Measurements from ENCODE around the gene ADGRL3.

ADGRL3 gene

DNA sequence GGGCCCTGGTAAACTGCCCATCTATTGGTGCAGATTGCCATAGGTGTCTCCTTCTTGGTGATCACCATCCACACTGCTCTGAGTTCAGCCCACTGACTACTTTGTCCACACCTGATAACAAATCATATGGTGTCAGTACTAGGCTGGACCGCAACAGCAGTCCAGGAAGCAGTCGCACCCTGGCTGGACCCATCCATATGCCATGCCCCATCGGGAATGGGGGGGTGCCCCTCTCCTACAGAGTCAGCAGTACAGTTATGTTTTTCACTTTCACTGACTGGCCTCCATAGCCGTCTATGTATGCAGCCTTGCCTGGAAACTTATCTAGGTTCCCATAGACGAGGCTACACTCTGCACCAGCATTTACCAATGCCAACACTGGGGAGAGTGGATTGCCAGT is 226.1 kb downstream of the ADGRL3 start:
- DNase-seq (ENCODE audit: low read depth in 2 of 2) = no peak

GRCh38 chr4:61427099-61427817 is 227.1 kb downstream of the ADGRL3 start:
- no peak for DNase-seq (ENCODE audit: low read depth in 2 of 2)

- no peak for DNase-seq (ENCODE audit: low read depth in 2 of 2)
Observed at GRCh38 chr4:61427818-61428495, 227.8 kb downstream of the ADGRL3 start.

DNA sequence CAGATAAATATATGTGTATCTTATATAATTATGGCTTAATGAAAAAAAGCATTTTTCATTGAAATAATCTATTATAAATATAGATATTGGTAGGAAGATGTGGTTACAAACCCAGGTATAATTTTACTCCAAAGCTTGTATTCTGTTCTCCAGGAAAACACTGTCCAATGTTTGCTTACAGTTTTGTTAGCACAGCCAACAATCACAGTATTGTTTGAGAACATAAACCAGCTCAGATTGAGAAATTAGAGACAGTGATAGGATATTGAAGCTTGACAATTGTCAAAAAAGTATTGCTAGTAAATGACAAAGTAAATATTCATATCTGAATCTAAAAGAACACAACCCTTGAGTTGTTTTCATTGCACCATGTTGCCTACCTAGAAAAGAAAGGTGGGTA is 228.8 kb downstream of the ADGRL3 start:
- no peak for DNase-seq (ENCODE audit: low read depth in 2 of 2)

- DNase-seq (ENCODE audit: low read depth in 2 of 2) = no peak
Observed at GRCh38 chr4:61431131-61431530, 231.0 kb downstream of the ADGRL3 start.

DNA sequence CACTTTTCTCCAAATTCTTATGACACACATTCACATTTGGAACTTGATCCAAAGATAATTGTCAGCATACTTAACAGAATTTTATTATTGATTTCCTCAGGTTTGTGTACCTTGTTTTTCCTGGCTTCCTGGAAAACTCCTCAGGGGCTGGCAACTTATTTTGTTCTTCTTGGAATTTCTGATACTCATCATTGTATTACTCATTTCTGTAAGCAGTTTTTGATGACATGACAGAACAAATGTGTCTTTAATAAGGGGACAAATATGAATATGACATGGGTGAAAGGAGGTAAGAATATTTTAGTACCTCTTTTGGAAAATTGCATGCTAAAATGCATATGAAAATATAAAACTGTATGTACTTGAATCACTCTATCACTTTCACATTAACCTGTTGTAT is 237.8 kb downstream of the ADGRL3 start:
- no peak for DNase-seq (ENCODE audit: low read depth in 2 of 2)

- DNase-seq (ENCODE audit: low read depth in 2 of 2) = no peak
Observed at GRCh38 chr4:61440321-61440720, 240.2 kb downstream of the ADGRL3 start.

DNA sequence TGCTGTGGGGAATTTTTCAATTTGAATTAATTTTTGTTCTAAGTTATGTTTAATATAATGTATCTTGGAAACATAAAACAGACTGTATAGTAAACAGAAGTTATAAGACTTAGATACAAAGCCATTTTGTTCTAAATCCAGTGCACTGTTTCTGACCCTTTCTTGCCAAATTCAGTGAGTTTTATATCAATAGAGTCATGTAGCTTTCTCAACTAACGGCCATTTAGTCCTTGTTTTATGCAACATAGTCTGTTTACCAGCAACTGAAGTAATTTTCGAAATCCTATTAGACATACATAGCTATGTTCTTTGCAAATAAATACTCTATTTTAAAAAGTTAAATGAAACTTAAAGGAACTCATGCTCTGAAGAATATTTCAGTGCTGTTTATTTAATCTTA is 242.8 kb downstream of the ADGRL3 start:
- DNase-seq (ENCODE audit: low read depth in 2 of 2) = no peak

GRCh38 chr4:61443813-61444510 is 243.8 kb downstream of the ADGRL3 start:
- no peak for DNase-seq (ENCODE audit: low read depth in 2 of 2)

GRCh38 chr4:61445374-61446063 is 245.4 kb downstream of the ADGRL3 start:
- DNase-seq (ENCODE audit: low read depth in 2 of 2) = no peak

DNA sequence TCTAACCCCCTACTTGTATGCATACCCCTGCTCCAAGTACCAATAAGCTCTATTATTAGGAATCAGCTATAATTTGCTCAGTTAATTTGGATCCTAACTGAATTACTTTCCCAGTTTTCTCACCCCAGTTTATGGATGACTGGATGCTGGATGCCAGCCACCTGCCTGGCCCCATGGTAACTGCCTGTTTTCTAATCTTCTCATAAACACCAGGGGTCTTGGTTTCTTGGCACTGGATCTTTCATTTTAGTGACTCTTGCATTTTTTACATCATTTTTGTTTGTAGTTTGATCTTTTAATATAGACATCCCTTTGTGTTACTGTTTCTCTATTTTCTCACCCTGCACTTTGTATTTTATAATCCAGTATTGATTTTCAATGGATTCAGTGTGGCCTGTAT is 246.8 kb downstream of the ADGRL3 start:
- no peak for DNase-seq (ENCODE audit: low read depth in 2 of 2)

DNA sequence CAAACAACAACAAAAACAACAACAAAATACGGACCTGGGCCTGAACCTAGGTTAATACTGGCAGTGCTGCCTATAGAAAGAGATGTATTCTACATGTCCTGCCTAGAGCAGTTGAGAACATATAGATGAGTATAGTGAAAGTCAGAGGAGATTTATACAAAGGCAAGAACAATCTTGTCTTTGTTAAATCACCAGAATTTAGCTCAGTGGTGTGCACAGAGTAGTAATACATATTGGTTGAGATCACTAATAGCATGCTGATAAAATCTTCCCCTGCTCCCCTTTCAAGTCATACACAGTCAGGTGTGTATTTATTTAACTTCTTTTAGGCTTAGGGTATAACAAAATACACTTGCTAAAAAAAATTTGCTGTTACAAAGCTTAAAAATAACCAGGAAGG is 247.8 kb downstream of the ADGRL3 start:
- DNase-seq (ENCODE audit: low read depth in 2 of 2) = no peak

- no peak for DNase-seq (ENCODE audit: low read depth in 2 of 2)
Observed at GRCh38 chr4:61451935-61452334, 251.8 kb downstream of the ADGRL3 start.

DNA sequence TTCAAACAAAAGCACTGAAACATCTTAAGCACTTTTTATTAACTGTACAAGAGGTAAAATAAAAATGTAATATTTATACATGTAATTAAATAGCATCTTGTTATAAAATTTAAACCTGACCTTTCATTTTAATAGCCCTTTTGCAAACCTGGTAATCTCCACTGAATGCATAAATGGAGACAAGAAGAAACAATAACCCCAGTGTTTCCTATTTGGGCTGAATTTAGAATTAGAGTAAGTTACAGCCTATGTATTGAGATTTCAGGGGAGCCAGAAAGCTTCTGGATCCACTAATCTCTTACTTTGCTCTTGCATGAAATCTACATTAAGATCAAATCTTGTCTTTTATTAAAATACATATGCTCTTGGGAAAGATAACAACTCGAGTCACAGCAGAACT is 261.8 kb downstream of the ADGRL3 start:
- no peak for DNase-seq (ENCODE audit: low read depth in 2 of 2)

- DNase-seq (ENCODE audit: low read depth in 2 of 2) = no peak
Observed at GRCh38 chr4:61462451-61463326, 262.6 kb downstream of the ADGRL3 start.

DNA sequence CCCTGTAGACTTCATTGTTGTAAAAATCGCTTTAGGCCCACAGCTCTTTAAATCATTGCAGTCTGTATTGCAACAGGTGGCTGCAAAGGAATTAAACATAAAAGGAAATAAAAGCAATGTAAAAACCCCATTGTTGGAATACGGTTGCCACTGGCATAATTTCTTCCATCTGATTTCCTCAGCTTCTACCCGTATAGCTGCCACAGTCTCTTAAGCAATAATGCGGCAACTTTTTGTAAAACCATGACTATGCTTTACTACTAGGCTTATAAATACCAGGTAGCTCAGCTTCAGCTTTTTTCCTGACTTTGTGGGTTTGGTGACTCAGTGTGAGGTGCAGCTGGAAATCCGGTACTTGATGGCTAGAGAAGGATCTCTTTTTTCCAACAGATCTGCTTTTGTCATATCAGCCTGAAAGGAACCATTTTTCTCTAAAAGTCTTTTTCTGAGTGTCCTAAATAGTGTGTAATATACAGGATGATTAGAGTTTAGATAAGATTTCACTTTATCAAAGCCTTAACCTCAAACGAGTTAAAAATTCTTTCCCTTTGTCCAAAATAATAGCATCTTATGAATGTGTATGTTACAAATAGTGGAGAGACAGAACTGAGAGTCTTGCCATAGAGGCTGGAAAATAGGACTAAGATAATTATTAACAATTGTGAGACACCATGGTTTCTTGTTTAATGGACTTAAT is 268.0 kb downstream of the ADGRL3 start:
- DNase-seq (ENCODE audit: low read depth in 2 of 2) = no peak

DNA sequence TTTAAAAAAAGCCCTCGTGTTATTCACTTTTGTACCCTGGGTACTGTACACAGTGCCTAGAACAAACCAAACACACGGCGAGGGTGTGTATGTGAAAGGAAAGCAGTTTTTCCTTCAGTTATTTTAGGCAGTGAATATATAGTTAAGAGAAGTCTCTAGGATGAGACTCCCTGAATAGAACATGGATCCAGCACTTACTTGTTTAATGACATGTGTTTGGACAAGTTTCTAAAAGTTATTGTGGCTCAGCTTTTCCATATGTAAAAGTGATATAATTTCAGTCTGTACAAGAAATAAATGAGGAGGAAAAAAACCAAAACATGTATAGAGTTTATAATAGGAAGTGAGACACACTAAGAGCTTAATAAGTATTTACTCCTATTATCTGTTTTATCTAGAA is 273.2 kb downstream of the ADGRL3 start:
- no peak for DNase-seq (ENCODE audit: low read depth in 2 of 2)

GRCh38 chr4:61478340-61478739 is 278.2 kb downstream of the ADGRL3 start:
- DNase-seq (ENCODE audit: low read depth in 2 of 2) = no peak

GRCh38 chr4:61485056-61485455 is 284.9 kb downstream of the ADGRL3 start:
- DNase-seq (ENCODE audit: low read depth in 2 of 2) = no peak

- no peak for DNase-seq (ENCODE audit: low read depth in 2 of 2)
Observed at GRCh38 chr4:61489927-61490326, 289.8 kb downstream of the ADGRL3 start.

DNA sequence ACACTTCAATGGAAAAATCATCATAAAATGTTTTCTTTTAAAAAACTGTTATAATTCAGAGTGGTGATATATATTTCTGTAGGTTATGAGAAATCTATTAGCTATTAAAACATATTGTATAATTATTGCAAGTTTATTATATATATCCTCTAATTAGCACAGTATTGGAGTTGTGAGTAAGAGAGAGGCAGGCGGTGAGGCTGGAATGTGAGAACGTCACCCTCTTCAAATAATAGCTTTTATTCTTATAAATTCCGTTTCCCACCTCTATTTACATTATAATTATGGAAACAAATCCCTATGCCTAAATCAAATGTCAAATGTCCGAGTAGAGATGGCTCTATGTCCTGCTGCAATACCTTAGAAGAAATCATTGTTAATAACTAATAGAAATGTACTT is 292.9 kb downstream of the ADGRL3 start:
- no peak for DNase-seq (ENCODE audit: low read depth in 2 of 2)

All from stimulated activated CD8-positive, alpha-beta memory T cell treated with anti-CD3 and anti-CD28 coated beads, Interleukin-2, amount 100 ng/mL, for 48 hours (primary cell).